ENCODE measurements around the gene SCARB1. TPM values are rescaled to one million over a fixed set of nuclear protein-coding genes. Genes with fewer than 3 reads are reported as not detected.

The SCARB1 gene
- total RNA-seq, 2 donors from 2014 or later = 44.9 to 83.1 TPM

DNA sequence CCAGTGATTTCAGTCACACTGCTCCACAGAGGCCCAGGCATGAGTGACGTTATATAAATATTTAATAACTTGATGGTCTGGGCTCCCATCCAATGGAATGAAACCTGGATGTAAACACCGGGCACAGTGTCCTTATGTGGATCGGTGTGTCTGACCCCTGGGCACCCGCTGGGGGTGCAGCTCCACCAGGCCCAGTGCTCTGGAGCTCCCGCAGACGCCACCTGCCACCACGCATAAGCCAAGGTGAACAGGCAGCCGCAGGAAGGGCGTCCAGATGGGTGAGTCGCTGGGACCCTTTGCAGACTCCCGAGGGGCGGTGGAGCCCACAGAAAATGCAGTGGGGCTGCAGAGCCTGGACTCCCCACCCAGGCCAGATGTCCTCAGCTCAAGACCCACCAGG lies 121.6 kb downstream of the SCARB1 start:
- Histone ChIP-seq H3K27ac (no peak overlapping the region), H3K9ac (ENCODE audit: low read depth in 2 of 2, low read length in 2 of 2) (no peak overlapping the region), H3K4me3 (no peak overlapping the region)

DNA sequence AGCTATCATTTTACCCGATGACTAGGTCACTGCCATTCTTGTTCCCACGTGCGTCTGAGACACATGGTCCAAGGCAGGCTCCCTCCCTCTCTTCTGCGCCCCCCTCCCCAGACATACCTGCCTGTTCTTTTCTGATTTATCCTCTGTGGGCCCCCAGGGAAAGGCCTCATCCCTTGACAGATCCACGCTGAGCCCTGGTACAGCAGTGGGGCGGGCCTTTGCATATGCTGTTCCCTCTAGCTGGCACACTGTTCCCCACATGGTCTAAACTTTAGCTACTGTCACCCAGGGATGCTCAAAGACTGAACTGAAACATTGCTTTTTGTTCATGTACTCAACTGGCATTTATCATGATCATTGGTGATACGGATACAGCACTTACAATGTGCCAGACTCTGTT lies 122.5 kb downstream of the SCARB1 start:
- no peak overlapping the region for H3K4me3 ChIP-seq
- intact Hi-C loops (cut with DNase I) = no loop called here
- no peaks in the 10 kb centered on the region for H3K27me3 ChIP-seq
- DNase-seq = no peak
- no peaks in the 10 kb centered on the region for H3K9me3 ChIP-seq
- no peak overlapping the region for H3K9ac ChIP-seq (ENCODE audit: low read depth in 2 of 2, low read length in 2 of 2)
- TF ChIP-seq, protein P1, sequence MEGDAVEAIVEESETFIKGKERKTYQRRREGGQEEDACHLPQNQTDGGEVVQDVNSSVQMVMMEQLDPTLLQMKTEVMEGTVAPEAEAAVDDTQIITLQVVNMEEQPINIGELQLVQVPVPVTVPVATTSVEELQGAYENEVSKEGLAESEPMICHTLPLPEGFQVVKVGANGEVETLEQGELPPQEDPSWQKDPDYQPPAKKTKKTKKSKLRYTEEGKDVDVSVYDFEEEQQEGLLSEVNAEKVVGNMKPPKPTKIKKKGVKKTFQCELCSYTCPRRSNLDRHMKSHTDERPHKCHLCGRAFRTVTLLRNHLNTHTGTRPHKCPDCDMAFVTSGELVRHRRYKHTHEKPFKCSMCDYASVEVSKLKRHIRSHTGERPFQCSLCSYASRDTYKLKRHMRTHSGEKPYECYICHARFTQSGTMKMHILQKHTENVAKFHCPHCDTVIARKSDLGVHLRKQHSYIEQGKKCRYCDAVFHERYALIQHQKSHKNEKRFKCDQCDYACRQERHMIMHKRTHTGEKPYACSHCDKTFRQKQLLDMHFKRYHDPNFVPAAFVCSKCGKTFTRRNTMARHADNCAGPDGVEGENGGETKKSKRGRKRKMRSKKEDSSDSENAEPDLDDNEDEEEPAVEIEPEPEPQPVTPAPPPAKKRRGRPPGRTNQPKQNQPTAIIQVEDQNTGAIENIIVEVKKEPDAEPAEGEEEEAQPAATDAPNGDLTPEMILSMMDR (IDR thresholded peaks at IDR 0.05) = no peak
- H3K36me3 ChIP-seq = no peaks in the 10 kb centered on the region
- peaks cover 2% of the 10 kb centered on the region for H3K4me1 ChIP-seq
- no peak overlapping the region for H3K27ac ChIP-seq

More for the DNA sequence above, 121.6 kb downstream of the SCARB1 start:
- no peaks in the 10 kb centered on the region for H3K36me3 ChIP-seq
- no peaks in the 10 kb centered on the region for H3K9me3 ChIP-seq
- no peak for DNase-seq
- TF ChIP-seq, protein P1 (IDR thresholded peaks at IDR 0.05) = no peak
- intact Hi-C loops (cut with DNase I) = no loop called here
- peaks cover 11% of the 10 kb centered on the region for H3K4me1 ChIP-seq
- H3K27me3 ChIP-seq = no peaks in the 10 kb centered on the region

DNA sequence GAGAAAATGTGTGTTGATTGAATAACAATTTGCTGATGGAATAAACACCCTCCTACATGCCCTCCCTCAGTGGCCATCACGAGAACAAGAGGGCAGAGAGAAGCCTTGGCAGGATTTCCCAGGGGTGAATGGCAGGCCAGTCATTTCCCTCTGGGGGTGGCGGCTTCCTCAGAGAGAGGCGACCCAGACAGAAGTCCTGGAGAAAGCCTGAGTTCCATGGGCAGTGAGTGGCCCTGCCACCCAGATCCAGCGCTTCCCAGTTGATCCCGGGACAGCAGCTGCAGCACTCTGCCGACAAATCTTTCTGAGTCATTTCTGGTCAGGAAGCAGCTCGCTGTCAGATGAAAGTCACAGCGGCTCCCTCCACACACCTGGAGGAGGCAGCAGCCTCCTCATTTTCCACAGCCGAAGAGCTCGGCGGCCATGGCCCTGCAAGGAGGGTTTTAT lies 123.0 kb downstream of the SCARB1 start:
- H3K36me3 ChIP-seq = no peaks in the 10 kb centered on the region
- no peaks in the 10 kb centered on the region for H3K4me1 ChIP-seq
- TF ChIP-seq, protein P1 (IDR thresholded peaks at IDR 0.05) = no peak
- intact Hi-C loops (cut with DNase I) = no loop called here
- H3K4me3 ChIP-seq = no peak overlapping the region
- H3K27me3 ChIP-seq = no peaks in the 10 kb centered on the region
- DNase-seq = no peak
- no peaks in the 10 kb centered on the region for H3K9me3 ChIP-seq
- no peak overlapping the region for H3K9ac ChIP-seq (ENCODE audit: low read depth in 2 of 2, low read length in 2 of 2)
- no peak overlapping the region for H3K27ac ChIP-seq

DNA sequence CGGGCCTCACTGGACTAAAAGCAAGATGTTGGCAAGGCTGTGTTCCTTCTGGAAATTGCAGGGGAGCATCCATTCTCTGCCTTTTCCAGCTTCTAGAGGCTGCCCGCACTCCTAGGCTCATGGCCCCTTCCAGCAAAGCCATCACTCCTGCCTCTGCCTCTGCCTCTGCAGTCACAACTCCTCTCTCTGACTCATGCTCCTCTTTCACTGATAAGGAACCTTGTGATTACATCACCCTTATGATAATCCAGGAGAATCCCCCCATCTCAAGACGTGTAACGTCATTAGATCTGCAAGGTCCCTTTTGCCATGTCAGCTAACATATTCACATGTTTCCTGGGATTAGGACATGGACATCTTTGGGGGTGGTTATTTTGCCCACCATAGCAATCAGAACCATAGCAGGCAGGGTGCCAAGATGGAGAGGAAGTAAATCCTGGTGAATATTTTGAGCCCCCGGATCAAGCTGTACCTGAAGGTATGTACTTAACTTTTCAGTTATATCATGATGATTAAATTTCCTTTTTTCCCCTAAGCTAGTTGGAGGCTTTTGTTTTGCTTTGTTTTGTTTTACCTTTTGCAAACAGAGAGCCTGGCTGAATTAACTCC lies 123.6 kb downstream of the SCARB1 start:
- H3K9ac ChIP-seq (ENCODE audit: low read depth in 2 of 2, low read length in 2 of 2) = no peak overlapping the region
- no peaks in the 10 kb centered on the region for H3K4me1 ChIP-seq
- no peak overlapping the region for H3K27ac ChIP-seq
- intact Hi-C loops (cut with DNase I) = no loop called here
- H3K27me3 ChIP-seq = no peaks in the 10 kb centered on the region
- DNase-seq = no peak
- no peak overlapping the region for H3K4me3 ChIP-seq
- no peaks in the 10 kb centered on the region for H3K9me3 ChIP-seq
- TF ChIP-seq, protein P1 (IDR thresholded peaks at IDR 0.05) = no peak
- H3K36me3 ChIP-seq = no peaks in the 10 kb centered on the region

DNA sequence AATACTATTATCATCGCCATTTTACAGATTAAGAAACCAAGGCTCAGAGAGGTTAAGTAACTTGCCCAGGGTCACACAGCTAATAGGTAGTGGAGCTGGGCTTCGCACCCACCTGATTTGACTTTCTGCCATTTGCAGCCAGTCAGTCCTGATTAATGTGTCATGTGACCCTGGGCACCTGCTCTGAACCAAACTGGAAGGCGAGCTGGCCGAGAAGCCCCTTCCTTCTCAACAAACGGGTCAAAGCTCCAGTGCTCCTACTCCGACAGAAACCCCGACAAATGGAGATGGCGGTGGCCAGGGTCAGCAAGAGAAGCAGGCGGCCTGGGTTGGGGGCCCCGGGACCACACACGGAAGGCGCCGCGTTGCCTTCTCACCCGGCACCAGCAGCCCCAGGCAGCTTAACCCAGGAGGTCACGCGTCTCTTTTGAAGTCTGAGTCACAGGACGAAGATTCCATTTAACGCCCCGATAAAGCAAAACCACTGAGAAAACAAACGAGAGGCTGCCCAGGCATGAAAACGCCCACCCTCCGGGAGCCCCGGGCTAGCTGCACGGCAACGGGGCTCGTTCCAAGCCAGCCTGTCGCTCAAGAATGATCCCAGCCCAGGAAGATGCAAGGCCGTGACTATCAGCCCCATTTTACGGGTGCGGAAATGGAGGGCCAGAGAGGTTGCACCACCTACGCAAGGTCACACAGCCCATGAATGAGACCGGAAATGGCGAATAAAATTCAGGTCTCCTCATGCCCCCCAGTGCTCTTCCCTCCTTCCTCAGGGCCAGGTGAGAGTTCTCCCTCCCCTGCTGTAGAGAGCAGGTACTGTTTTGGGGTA lies 124.8 kb downstream of the SCARB1 start:
- TF ChIP-seq, protein P1 (IDR thresholded peaks at IDR 0.05) = no peak
- Histone ChIP-seq H3K27ac (no peak overlapping the region), H3K36me3 (no peaks in the 10 kb centered on the region), H3K27me3 (no peaks in the 10 kb centered on the region), H3K9ac (ENCODE audit: low read depth in 2 of 2, low read length in 2 of 2) (no peak overlapping the region), H3K9me3 (no peaks in the 10 kb centered on the region), H3K4me1 (no peaks in the 10 kb centered on the region), H3K4me3 (no peak overlapping the region)
- no peak for DNase-seq
- intact Hi-C loops (cut with DNase I) = no loop called here
